HUES48 (cell line): ENCODE measurements around the gene GPC5.
A peak's percentile ranks its signal among the peaks of the same experiment; 100 is the strongest.
"Not testable (repeated sequence)": the region's sequence is repeated elsewhere in the genome, so short reads cannot be mapped to it uniquely, and the experiment has no call there.

ENCODE experiments used
- H3K27ac ChIP-seq: one replicate; pipeline ENCODE4 v1.7.0; 2013; ENCODE audit warnings: low read depth, low read length, inconsistent platforms
- H3K27me3 ChIP-seq: 2 replicates; pipeline ENCODE4 v1.6.1; 2013; ENCODE audit warnings: mild to moderate bottlenecking, low read length; ENCODE audit not compliant: control insufficient read depth, insufficient read depth
- H3K36me3 ChIP-seq: 2 replicates; pipeline ENCODE4 v1.6.1; 2013; ENCODE audit warnings: low read length; ENCODE audit not compliant: control insufficient read depth, insufficient read depth
- H3K4me1 ChIP-seq: 2 replicates; pipeline ENCODE4 v1.6.1; 2013; ENCODE audit warnings: mild to moderate bottlenecking, low read length; ENCODE audit not compliant: control insufficient read depth, insufficient read depth
- H3K4me3 ChIP-seq: 2 replicates; pipeline ENCODE4 v1.5.1; 2013; ENCODE audit warnings: mild to moderate bottlenecking, low read depth, low read length
- H3K9ac ChIP-seq: 2 replicates; pipeline ENCODE4 v1.6.1; 2013; ENCODE audit warnings: mild to moderate bottlenecking, low read depth, low read length, moderate library complexity
- H3K9me3 ChIP-seq: 2 replicates; pipeline ENCODE4 v1.6.1; 2013; ENCODE audit warnings: low read length; ENCODE audit not compliant: control insufficient read depth, insufficient read depth

Gene GPC5

DNA sequence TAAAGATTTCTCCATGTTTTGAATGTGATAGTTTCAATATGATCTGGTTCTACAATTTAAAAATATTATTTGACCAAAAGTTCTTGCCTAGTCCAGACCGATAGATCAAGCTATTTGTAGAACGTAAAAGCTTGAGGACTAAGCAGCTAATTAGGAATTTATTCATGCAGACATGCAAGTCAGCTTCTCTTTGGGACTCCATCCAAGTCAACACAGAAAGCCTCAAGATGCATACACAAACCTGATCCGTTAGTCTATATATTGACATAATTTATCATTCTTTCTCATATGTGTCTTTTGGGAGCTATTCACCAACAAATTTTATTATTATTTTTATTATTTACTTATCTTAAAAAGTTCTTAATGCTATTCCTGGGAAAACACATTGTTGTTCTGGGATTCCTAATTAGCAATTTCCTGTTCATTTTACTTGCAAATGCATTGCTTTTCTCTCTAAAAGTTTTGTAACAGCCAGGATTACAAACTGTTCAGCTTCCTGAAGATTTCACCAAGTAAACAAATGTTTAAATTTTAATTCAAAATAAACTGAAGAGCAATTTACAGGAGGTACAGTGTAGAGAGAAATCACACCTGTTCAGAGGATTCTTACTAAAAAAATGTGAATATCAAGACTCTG is 375.3 kb downstream of the GPC5 start:
- H3K4me1 ChIP-seq, result peaks cover 15% of the 10 kb centered on the region
- H3K9ac ChIP-seq, result no peak overlapping the region
- no peaks in the 10 kb centered on the region for H3K9me3 ChIP-seq
- peak overlapping the region; percentile 66 for H3K27ac ChIP-seq
- no peaks in the 10 kb centered on the region for H3K27me3 ChIP-seq
- peak overlapping the region; percentile 27; the same call in 1 of the 2 replicates for H3K4me3 ChIP-seq
- H3K36me3 ChIP-seq, result no peaks in the 10 kb centered on the region

- H3K9ac ChIP-seq, result no peak overlapping the region
Observed at GRCh38 chr13:91774397-91774796, 376.0 kb downstream of the GPC5 start.

DNA sequence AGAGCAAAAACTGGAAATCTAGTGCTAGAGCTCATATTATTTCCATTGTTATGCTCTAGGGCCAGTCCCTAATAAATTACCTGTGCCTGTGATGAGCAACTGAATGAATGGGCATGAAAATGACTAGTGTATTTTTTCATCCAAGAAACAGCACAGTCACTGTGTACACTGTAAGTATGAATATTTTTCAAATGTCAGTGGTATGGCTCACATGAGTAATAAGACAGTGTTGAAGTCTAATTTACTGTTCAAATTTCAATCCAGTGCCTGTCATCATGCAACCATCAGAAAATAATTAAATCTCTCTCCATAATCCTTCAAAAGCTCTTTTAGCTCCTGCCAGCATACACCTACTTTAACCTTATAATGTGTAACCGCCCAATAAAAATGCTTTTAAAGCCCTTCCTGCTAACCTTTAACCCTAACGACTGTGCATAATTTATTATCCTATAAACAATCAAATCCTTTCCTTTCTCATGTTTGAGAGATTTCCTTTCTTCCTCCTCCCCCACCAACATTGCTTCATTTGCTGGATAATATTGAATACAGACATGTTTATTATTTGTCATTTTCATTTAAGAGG is 378.3 kb downstream of the GPC5 start:
- Histone ChIP-seq H3K9ac (no peak overlapping the region), H3K27me3 (no peaks in the 10 kb centered on the region), H3K4me1 (peaks cover 15% of the 10 kb centered on the region), H3K4me3 (no peak overlapping the region), H3K27ac (no peak overlapping the region), H3K9me3 (no peaks in the 10 kb centered on the region), H3K36me3 (no peaks in the 10 kb centered on the region)

More at GRCh38 chr13:91774397-91774796, 376.0 kb downstream of the GPC5 start:
- Histone ChIP-seq H3K27ac (peak overlapping the region; percentile 66), H3K27me3 (no peaks in the 10 kb centered on the region), H3K36me3 (no peaks in the 10 kb centered on the region), H3K4me1 (peaks cover 15% of the 10 kb centered on the region), H3K4me3 (peak overlapping the region; percentile 27; the same call in 1 of the 2 replicates), H3K9me3 (no peaks in the 10 kb centered on the region)

DNA sequence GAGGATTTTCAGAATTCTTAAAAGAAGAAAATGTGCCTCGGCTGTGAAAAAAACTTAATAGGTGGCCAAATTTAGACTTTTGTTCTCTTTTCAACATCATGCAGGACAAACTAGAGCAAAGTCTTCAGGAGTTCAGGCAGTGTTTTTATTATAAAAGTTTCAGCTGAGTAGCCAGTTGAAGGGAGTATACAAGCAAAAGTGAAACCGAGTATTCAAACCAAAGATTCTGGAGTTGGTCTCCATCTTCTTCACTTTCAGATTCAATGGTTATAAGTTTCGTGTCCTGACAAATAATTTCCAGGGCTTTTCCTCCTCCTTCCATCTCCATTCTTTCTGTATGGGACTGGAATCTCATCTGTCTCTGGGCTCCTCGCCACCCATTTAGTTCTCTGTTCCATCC is 379.7 kb downstream of the GPC5 start:
- Histone ChIP-seq H3K4me3 (no peak overlapping the region), H3K27ac (no peak overlapping the region), H3K27me3 (no peaks in the 10 kb centered on the region), H3K36me3 (no peaks in the 10 kb centered on the region), H3K9me3 (no peaks in the 10 kb centered on the region), H3K4me1 (peaks cover 15% of the 10 kb centered on the region), H3K9ac (no peak overlapping the region)

GRCh38 chr13:91781982-91782691 is 383.7 kb downstream of the GPC5 start:
- not testable (repeated sequence) for H3K4me3 ChIP-seq, H3K27me3 ChIP-seq, H3K9ac ChIP-seq, H3K27ac ChIP-seq, H3K36me3 ChIP-seq, H3K9me3 ChIP-seq, H3K4me1 ChIP-seq

DNA sequence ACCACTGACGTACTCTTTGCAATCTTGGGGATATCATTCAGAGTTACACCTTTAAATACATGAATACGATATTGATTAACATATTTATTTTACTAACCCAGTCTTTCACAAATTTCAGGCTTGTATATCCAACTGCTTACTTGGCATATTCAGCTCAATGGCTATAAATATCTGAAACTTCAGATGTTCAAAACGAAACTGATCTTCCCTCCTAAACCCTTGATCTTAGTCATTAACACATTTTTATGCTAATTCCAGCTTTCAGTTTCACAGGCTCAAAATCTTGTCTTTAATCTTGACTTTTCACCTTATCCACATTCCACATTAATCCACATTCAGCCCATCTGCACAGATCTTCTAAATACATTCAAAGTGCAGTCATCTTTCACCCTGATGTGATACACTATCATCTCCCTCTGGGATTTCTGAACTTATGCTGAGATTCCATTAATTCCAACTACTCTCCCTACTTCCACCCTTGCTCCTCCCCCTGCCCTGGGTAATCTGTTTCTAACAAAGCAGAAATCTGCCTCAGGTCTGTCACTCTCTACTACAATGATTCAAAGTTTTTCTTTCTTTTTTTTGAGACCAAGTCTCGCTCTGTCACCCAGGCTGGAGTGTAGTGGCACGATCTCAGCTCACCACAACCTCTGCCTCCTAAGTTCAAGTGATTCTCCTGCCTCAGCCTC is 387.2 kb downstream of the GPC5 start:
- Histone ChIP-seq H3K36me3 (no peaks in the 10 kb centered on the region), H3K4me1 (no peaks in the 10 kb centered on the region), H3K27me3 (no peaks in the 10 kb centered on the region), H3K4me3 (no peak overlapping the region), H3K9me3 (no peaks in the 10 kb centered on the region), H3K9ac (no peak overlapping the region), H3K27ac (no peak overlapping the region)

DNA sequence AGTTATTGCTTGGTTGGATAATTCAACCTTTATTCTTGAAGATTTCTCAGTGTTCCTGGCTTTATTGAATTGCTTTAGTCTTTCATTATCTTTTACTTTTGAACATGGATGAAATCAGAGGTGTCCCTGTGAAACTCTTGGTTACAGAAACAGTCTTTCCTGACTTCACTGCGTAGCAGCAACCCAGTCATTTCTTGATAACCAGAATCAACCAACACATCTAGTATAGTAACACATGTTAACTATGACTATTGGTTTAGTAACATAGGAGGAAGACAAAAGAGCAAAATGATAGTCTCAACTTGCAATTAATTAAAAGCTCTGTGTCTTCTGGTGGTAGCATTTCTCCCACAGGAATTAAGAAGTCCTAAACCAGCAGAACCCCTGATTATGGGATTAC is 393.6 kb downstream of the GPC5 start:
- Histone ChIP-seq H3K4me3 (no peak overlapping the region), H3K36me3 (no peaks in the 10 kb centered on the region), H3K4me1 (no peaks in the 10 kb centered on the region), H3K27ac (no peak overlapping the region), H3K9ac (no peak overlapping the region), H3K27me3 (no peaks in the 10 kb centered on the region), H3K9me3 (no peaks in the 10 kb centered on the region)

DNA sequence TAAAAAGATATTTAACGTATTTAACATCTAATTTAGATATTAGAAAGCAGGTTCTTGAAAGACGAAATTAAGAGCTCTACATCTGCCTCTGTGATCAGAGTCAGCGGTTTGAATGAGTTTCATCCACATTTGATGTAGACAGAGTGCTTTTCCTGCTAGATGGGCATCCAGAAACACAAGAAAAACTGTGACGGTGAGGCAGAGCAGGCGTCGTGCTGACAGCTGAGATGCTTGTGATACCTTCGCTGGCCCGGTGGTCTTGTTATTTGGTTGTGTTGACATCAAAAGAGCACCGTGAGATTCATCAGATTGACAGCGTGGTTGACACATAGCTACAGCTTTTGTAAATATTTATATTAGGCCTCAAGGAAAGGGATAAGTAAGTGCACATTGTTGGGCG is 399.1 kb downstream of the GPC5 start:
- H3K27me3 ChIP-seq, result no peaks in the 10 kb centered on the region
- H3K27ac ChIP-seq, result no peak overlapping the region
- H3K36me3 ChIP-seq, result no peaks in the 10 kb centered on the region
- H3K4me1 ChIP-seq, result no peaks in the 10 kb centered on the region
- H3K4me3 ChIP-seq, result no peak overlapping the region
- no peak overlapping the region for H3K9ac ChIP-seq
- H3K9me3 ChIP-seq, result no peaks in the 10 kb centered on the region

- not testable (repeated sequence) for H3K4me3 ChIP-seq, H3K36me3 ChIP-seq, H3K9ac ChIP-seq
Observed at GRCh38 chr13:91798338-91798737, 399.9 kb downstream of the GPC5 start.

GRCh38 chr13:91801772-91802171 is 403.4 kb downstream of the GPC5 start:
- not testable (repeated sequence) for H3K4me1 ChIP-seq, H3K9ac ChIP-seq, H3K9me3 ChIP-seq, H3K27me3 ChIP-seq, H3K36me3 ChIP-seq, H3K27ac ChIP-seq, H3K4me3 ChIP-seq

More at GRCh38 chr13:91798338-91798737, 399.9 kb downstream of the GPC5 start:
- not testable (repeated sequence) for H3K4me1 ChIP-seq, H3K27ac ChIP-seq, H3K27me3 ChIP-seq, H3K9me3 ChIP-seq

- no peak overlapping the region for H3K9ac ChIP-seq
- no peaks in the 10 kb centered on the region for H3K27me3 ChIP-seq
- no peaks in the 10 kb centered on the region for H3K9me3 ChIP-seq
- H3K4me3 ChIP-seq, result no peak overlapping the region
- H3K27ac ChIP-seq, result no peak overlapping the region
- H3K36me3 ChIP-seq, result no peaks in the 10 kb centered on the region
- H3K4me1 ChIP-seq, result peaks cover 10% of the 10 kb centered on the region
Observed at GRCh38 chr13:91802957-91803356, 404.5 kb downstream of the GPC5 start.
